Inflammatory macrophage treated with lipopolysaccharide for 4 hours (primary cell): ENCODE data around the gene ARHGAP22.

Experiments
- DNase-seq: peaks from one replicate; pipeline ENCODE4 v3.0.0-alpha.2; 2020

The ARHGAP22 gene

GRCh38 chr10:48508791-48509772, 95.8 kb downstream of the ARHGAP22 start:
- DNase-seq, result no peak

- peak; percentile 46 for DNase-seq
These were observed 96.7 kb downstream of the ARHGAP22 start for GRCh38 chr10:48507933-48508790.

- DNase-seq, result no peak
These were observed 97.4 kb downstream of the ARHGAP22 start for GRCh38 chr10:48507494-48507893.

DNA sequence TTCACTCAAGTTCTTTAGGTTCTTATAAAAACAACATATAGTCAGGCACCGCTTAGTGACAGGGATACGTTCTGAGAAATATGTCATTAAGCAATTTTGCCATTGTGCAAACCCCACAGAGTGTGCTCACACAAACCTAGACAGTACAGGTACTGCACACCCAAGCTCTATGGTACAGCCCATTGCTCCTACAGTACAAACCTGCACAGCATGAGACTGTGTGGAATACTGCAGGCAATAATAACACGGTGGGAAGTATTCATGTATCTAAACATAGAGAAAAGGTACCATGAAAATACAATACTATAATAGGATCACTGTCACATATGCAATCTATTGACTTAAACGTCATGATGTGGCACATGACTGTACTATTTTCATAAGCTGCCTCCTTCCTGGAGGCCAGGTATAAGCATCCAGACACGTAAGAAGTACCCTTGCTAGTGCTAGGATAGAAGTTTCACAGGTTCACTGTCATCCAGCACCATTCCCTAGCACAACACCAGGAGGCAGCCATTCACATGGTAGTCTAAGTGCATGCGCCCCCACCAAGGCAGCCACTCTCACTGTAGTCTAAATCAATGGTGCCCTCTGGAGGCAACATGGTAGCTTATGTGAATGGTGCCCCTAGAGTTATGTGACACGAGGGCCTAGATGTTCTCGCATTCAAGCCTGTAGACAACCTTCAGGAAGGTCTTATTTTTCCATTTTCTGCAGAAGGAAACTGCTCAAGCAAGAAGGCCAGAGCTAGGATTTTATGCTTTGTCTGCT, 98.5 kb downstream of the ARHGAP22 start:
- peak; percentile 79 for DNase-seq

GRCh38 chr10:48505394-48506112, 99.3 kb downstream of the ARHGAP22 start:
- peak; percentile 93 for DNase-seq

DNA sequence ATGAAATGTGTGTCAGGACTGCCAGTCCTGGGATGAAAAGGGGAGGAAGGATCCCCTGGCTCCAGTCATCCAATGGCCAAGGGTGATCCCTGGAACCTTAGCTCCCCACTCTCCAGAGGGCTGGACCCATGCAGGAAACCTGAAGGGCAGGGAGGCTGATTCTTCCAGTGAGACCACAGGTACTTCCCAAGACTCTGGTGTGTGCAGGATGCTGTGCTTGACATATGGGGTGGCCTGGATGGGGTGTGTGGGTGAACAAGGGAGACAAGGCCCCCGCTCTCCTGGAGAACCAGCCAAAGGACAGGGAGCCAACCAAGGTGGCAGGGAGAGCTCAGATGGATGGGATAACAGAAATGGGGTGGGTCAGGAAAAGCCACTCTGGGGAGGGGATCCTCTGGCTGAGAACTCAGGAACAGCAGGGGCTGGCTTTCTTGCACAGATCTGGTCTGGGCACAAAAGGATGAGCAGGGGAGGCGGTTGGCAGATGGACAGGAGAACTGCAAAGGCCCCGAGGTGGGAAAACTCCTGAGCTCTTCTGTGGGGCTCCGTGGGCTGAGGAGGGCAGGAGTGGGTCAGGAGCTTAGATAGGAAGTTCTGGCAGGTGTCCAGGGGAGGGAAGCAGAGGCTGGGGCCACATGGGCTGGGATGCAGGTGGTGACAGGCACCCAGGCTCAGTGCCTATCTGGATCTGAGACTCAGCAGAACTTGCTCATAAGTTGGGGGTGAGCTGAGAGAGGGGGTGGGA, 100.6 kb downstream of the ARHGAP22 start:
- DNase-seq, result no peak

GRCh38 chr10:48503293-48503911, 101.5 kb downstream of the ARHGAP22 start:
- no peak for DNase-seq

GRCh38 chr10:48502791-48503190, 102.1 kb downstream of the ARHGAP22 start:
- no peak for DNase-seq

GRCh38 chr10:48501787-48502771, 102.8 kb downstream of the ARHGAP22 start:
- peak; percentile 95 for DNase-seq

DNA sequence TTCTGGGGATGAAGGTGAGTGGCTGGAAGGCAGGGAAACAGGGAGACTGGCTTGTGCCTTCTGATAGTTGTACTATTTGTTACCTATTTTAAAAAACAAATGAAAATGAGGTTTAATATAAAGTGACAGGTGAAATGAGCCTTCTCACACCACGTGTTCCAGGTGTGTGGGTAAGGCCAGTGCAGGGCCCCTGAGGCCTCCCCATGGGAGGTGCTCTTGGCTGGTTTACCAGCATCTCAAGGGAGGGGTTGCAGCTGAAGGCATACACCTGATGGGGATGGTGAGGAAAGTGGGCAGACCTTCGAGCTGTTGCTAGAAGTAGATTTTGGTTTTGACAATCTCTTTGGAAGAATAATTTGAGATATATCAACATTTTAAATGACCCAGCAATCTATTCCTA, 103.6 kb downstream of the ARHGAP22 start:
- DNase-seq, result no peak

GRCh38 chr10:48500771-48501170, 104.1 kb downstream of the ARHGAP22 start:
- peak; percentile 81 for DNase-seq

DNA sequence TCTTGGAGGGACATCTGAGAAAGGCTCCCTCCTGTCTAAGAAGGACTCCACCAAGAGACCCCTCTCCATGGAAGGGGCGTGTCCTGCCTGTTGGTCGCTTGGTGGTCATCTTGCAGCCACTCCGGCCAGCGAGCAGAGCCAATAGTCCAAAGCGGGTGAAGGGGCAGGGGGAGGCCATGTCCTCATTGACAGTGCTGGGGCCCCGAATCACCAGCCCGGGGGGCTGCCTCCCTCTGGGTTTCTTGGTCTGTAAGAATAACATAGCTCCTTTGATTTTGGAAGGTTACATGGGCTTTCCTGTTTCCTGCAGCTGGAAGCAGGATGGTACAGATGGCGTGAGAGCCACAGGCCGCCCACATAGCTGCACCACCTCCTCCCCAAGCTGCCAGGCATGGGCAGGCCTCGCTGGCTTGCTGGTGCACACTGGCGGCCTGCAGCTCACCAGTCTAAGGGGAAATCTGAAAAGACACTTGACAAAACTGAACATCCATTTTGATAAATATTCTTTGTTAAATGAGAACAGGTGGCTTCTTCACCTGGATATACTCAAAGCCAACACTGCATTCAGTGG, 105.8 kb downstream of the ARHGAP22 start:
- DNase-seq, result no peak

DNA sequence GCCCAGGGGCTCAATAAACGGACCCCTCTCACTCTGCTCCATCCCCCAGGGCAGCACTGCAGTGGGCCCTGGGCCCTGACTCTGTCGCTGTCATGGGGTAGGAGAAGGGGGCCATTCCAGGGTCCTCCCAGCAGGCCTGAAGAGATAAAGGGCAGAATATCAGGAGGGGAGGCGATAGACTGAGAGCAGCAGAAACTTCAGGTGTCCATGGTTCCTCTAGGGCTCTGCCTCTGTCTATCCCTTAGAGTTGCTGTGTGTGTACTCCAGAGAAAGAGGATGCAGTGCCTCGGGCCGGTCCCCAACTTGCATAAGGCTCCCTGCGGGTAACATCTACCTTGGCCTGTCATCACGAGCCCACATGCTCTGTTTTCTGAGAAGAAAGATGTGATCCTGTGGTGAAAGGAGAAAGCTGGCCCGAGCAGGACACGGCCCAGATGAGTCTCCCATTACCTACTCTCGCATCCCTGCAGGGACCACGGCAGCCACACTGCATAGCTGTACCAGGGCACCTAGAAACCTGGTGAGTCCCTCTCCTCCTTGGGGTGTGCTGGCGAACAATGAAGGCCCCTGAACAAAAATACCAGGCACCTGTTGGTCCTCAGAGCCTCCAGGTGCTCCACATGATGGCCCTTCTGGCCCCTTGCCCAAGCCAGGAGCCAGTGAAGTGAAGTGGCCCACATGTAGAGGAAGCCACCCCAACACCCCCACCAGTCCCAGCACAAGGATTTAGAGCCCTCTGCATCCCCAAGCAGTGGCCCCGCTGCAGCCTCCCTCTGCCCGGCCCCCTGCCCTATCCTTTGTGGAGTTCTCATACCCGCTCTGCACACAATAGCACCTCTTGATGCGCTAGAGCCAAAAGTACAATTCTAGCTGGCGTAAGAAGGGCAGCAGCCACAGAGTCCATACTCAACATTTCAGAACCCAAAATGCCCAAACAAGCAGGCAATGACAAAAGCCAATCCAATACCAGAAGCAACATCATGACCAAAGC, 106.8 kb downstream of the ARHGAP22 start:
- no peak for DNase-seq

DNA sequence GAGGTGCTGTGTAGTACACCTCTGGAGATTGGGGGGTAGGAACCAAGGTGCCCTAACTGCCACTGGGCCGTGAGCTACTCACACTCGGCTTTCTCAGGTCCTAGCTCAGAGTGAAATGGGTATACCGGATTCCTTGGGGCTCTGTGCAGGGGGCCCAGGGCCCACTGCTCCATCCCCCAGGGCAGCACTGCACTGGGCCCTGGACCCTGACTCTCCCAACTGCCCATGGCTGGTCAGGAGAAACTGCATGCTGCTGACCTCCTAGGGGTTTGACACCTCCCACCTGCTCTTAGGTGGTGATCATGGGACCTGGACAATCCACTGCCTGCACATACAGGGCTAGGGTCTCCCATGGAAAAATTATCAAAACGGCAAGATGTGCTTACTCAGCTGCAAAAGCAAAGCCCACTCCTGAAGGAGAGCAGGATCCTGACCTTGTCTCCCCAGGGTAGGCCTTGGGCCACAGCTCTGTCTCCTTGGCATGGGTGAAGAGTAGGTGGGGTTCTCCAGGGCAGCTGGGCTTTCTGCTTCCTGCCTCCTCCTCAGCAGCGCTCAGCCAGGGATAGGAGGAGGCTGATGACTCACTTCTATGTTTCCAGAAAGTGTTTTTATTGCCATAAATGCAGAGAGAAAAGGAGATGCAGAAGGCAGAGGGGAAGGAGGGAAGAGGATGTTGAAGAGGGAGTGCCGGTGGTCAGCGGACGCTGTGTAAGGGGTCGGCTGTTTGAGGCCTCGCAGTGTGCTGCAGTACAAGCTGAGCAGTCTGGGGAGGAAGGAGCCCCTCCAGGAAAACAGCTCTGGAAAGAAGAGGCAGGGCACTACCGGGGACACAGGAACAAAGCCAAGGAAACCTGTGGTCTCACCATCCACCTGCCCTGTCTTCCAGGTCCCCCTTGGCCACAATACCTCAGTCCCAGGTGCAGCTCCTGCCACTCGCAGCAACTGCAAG, 107.8 kb downstream of the ARHGAP22 start:
- peak; percentile 71 for DNase-seq

DNA sequence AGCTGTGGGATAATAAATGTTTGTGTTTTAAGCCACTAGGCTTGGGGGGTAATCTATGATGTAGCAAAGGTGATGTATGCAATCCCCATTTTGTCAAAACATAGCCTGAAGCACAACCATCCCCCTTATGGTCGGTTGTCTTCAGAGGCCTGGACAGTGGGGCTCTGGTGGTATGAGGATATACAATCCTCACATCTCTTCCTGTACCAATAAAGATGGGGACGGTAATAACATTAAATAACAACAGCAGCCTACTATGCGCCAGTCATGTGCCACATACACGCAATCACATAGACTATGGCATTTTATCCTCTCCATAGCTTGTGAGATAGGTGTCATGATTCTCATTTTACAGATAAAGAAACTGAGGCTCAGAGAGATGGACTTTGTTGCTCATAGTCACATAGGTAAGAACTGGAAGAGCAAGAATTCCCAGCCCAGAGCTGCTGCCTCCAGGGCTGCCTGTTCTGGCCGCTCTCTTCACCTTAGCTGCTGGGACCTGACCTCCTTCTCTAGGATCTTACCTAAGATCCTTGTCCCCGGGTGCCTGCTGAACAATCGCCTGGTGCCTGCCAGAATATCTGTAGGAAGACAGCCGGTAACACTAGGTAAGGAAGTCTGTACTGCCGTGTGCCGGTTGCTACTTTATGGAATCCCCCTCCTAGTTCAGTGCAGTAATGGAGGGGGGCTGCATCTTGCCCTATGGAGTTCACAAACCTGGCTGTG, 108.6 kb downstream of the ARHGAP22 start:
- DNase-seq, result no peak
